Posterior vena cava (tissue), 2 donors: ENCODE results near the gene DNASE1L1. TPM values are rescaled to one million over a fixed set of nuclear protein-coding genes. Genes with fewer than 3 reads are reported as not detected.

Source experiments
- DNase-seq: peaks from one replicate; pipeline ENCODE4 v3.0.0-alpha.2; 2020; ENCODE audit warnings: low spot score
- intact Hi-C, 2 donors: fragments of 100-400 bp; cut with DNase I; formaldehyde crosslinking; loops; one replicate each; pipeline versions ENCODE4 v1.14.1 to v1.14.2; 2022 to 2023
- total RNA-seq, 2 donors: library from RNA; stranded (reverse); fragmentation: NEBNext Ultra II Directional; extraction: Animal tissue kit (Norgen Biotek cat#: 25700); gene quantifications; one replicate each; pipeline ENCODE4 v1.2.1, GENCODE V29; 2021
- donor health status: DM: yes; HTN: yes; CAD: no.
- donor health status: DM: yes; HTN: yes; CAD: no.

The DNASE1L1 gene
- total RNA-seq, 2 donors from 2014 or later, result 15.9 to 20.0 TPM

DNA sequence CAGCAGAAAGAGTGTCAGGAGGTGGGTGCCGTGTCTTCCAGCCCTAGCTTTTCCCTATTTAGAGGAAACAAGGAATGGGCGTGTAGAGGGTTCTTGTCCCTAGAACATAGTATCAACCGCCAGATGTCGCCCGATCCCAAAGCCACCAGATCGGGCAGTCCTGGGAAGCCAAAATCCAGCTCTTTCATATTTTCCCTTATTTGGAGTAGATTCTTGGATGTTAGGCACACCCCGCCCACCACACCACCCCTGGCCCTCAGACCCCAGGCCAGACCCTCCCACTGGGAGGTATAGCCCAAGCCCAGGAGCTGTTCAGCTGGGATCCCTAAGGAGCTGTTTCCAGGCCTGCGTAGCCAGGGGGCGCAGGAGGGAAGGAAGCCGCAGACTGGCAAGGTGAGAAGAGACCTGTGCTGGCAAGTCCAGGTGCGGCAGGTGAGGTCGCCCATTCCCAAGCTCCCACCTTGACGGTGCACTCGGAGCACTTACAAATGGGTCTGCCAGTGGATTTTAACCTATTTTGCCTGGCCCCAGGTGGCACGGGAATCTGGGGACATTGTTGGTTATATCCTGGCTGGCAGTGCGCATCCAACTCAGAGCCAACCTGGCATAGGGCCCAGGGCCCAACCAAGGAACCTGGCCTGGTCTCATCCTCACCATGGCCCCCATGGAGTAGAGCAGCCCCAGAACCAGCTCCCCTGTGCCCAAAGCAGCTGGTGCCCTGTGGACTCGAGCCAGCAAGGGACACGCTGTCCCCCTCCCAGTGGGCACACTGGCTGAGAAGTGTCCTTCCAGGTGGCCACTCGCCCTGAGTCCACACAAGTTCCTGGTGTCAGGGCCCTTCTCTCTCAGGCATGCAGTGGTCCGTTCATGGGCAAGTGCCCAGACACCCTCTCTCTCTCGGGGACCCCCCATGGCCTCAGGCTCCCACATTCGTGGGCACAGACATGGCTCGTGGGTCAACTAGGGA is 35.4 kb downstream of the DNASE1L1 start:
- DNase-seq, result no peak
- intact Hi-C loops, result no loop called here

DNA sequence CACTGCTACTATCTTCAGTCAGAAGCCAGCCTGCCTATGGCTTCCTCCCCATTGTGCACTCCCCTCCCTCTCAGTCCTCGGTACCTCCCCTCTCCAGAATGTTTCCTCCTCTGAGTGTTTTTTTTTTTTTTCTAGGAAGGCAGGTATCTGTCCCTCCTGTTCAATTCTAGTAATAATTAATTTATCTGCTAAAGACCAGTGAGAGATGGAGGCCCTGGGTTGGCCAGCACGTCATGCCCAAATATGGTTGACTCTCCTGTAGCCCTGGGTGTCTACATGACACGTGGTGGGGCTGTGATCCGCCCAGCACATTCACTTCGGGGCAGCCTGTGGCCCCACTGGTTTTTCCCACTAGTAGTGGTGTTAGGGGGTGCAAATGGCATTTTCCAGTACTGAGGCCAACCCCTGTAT is 36.4 kb downstream of the DNASE1L1 start:
- intact Hi-C loops, result no loop called here
- DNase-seq, result no peak

DNA sequence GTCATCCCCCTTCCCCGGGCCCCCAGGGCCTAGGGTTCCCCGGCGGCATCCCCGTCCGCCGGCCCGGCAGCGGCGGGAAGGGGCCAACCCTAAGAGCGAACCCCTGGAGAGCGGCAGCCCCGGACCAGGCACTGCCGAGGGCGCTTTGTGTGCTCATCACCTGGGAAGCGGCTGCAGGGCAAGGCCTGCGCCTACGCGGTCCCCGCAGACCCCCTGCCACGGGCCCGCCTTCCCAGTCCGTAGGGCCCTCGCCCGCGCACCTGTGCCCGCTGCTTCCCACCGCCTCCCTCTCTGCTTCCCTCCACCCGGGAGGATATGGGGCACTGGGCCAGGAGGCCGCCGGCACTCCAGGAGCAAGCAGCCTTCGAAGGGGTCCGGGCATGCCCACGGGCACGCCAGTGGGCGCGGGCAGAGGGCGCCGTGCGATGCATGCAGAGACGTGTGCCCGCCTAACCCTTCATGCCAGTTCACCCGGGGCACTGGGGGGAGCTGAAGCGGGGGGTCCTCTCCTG is 37.2 kb downstream of the DNASE1L1 start:
- DNase-seq, result no peak
- intact Hi-C loops, result no loop called here

DNA sequence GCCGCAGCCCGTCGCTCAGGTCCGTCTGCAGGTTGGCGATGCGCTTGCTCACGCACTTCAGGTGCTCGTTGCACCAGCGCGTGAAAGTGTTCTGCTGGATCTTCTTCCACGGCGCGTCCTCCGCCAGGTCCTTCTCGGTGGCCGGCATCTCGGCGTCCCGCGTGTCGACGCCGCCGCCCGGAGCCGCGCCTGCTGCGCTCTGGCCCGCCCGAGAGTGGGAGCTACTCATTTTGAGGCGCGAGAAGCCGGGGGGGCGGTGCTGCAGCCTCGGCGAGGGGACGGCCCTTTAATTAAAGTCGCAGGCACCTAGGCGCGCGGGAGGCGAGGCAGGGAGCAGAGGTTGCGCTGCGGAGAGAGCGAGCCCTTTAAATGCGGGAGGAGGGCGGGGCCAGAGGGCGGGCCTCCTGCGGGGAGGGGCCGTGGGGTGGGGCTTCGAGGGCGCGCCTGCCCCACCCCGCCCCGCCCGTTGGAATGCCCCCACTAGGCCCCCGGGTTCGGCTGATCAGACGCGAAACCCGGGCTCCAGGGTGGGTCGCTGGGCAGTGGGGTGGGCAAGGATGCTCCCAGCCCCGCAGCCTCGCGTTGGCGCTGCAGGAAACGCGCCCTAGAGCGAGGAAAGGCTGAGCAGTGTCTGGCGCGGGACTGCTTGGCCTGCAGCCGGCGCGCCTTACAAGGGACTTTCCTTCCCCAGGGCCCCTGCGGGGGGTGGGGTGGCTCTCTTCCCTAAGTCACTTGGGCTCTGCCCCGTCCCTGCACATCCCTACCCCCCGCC is 37.9 kb downstream of the DNASE1L1 start:
- DNase-seq, result peak; percentile 98
- intact Hi-C loops, result no loop called here

DNA sequence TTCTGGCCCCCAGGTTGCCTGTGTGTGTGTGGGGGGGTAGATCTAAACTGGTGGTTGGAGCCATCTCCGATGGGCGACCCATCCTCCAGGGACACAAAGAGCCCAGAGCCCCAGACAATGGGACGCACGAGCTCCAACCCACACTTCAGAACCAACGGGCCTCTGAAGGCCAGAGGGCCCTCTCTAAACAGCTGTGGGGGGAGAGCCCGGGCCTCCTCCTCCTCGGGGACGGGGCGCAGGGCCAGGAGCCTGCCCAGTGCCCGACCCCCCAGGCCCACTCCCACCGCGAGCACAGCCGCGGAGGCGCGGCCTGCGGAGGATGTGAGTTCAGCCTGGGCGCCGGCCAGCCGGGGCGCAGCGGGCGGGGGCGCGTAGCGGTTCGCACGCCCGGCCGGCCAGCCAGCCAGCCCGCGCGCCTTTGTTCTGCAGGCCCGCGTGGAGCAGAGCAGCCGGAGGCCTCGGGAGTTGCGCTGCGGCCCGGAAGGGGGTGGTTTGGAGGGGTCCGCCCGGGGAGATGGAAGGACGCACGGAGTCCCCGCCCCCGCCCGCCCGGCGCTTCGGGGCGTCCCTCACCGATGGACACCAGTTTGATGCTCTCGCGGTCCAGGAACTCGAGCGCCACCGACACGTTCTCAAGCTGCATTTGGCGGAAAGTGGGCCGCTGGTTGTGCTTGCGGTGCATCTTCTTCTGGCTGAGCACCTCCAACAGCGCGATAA is 38.6 kb downstream of the DNASE1L1 start:
- DNase-seq, result no peak
- intact Hi-C loops, result no loop called here

DNA sequence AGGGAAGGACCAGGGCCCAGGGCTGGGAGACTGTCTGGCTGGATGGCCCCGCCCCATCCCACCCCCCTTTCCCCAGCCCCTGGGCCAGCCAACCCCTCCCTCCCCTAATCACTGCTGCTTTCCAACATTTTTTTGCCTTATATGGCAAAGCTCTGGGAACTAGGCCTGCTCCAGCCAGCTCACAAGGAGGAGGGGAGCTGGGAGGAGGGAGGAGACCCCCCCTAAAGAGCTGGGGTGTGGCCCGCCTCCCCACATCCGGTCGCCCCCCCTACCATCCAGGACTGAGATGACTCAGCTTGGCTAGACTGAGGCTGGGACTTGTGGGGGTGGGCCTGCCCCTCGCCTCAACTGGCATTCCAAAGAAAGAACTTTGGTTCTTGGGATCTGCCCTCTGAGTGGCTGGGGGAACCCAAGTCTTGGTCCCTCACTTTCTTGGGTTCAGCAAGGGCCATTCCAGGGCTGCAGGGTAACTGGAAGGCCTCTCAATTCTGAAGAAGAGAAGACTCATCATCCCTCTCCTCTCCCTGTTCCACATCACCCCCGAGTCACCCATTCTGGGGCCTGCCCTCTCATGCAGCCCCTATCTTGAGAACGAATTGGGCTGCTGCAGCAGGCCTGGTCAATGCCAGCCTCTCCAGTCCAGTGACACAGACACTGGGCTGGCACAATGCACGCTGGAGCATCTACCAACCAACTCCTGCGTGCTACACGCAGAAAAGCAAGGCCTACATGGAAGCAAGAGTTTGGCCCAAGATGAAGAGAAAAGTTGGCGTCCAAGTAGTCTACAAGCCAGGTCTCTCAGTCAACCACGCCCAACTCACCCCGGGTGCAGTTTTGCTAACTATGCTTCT is 39.4 kb downstream of the DNASE1L1 start:
- peak; percentile 94 for DNase-seq
- intact Hi-C loops, result no loop called here

DNA sequence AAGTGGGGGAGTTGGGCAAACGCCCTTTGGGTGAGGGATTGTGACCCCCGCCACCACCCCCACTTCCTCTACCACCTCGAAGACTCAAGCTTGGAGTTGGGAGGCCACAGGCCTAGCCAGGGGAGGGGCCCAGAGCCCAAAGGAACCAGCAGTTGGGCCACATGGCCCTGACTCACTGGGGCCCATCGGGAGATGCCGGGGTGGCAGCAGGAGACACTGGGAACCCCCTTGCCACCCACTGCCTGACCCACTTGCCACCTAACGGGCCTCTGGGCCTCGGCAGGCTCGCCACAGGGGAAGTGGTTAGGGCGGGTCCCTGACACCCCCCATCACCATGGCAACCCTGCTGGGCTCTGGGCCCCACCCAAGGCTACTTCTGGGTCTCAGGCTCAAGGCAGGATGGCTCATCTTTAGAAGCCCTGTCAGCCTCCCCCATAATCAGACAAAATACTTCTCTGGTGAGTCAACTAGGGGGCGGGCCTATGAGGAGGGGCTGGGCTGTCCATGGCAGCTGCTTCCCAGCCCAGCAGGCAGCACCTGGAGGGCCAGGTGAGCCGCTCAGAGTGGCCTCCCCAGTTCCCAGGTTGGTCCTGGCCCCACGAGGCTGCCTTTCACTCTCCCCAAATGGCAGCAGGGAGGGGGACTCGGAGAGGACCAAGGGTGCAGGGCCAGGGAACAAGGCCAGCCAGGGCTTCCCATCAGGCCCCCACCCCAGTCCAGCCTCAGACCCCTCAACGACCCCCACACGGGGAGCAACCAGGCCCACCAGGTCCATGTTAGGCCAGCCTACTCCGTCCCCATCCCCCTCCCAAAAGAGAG is 40.2 kb downstream of the DNASE1L1 start:
- peak; percentile 95 for DNase-seq
- intact Hi-C loops, result no loop called here

DNA sequence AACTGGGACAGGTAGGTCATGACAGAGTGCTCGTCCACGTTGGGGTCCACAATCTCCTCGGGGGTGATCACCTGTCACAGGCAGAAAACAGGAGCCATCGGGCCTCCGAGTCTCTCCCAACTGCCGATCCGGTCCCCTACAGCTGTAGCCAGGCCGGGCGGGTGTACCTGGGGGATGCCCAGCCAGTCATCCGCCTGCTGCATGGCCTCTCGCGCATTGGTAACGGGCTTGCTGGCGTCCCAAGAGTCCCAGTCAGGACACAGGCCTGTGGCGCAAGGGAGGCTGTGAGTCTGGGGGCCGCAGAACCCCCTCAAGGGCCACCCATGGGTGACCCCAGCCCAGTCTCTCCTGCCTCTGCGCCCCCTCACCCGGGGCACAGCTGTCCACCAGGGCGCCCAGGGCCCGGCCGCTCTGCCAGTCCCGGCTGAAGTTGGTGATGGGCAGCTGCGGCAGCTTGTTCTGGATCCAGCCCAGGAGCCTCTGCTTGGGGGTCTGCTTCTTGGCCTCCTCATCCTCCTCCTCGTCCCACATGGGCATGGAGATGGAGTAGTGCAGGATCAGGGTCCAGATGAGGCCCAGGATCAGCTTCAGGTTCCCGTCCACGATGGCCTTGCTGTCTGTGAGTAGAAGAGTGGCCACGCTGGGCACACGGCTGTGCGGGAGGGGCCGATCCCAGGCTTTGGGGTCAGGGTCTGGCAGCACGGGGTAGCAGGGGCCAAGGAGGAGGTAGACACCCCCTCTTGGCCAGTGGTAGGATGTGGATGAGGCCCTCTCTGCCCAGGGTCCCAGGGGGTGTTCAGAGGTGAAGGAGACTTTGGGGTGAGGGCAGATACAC is 41.4 kb downstream of the DNASE1L1 start:
- DNase-seq, result no peak
- intact Hi-C loops, result no loop called here

DNA sequence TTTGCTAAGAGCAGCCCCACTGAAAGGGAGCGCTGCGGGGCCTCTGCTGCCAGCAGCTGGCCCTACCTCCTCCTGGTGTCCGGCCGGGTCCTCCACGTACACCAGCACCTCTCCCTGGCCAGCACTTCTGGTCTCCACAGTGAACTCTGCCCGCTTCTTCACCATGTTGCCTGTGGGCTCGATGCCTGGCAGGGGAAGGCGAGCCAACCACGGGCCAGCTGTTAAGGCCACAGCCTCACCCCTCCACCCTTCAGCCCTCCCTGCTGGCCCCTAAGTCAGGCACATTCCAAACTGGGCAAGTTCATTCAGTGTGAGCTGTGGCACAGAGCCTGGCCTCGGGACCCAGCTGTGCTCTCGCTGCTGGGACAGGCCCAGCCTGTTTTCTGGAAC is 42.4 kb downstream of the DNASE1L1 start:
- no peak for DNase-seq

DNA sequence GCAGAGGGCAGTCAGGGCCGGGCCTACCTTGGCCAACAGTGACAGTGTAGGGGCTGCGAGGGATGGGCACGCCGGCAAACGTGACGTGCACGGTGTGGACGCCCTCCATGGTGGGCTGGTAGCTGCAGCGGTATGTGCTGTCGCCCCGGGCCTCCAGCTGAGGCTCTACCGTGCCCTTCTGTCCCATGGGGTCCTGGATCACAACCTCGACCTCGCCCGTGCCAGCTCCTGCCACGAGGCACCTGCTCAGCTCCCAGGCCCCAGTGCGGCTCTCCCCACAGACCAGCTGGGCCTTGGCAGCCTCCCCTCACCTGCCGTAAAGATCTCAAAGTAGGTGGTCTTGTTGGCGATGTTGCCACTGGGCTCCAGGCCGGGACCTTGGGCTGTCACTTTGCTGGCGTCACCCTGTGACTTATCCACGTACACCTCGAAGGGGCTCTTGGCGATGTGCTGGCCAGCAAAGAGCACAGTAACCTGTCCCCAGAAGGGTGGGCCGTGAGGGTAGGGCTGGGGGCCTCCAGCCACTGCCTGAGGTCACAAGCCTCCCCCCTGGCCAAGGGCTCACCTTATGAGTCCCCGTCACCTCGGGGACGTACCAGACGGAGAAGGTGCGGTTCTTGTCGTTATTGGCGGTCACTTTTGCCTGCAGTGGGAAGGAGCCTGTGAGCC is 42.9 kb downstream of the DNASE1L1 start:
- DNase-seq, result no peak
- intact Hi-C loops, result no loop called here

More for the DNA sequence above, 42.4 kb downstream of the DNASE1L1 start:
- intact Hi-C loops, result no loop called here

DNA sequence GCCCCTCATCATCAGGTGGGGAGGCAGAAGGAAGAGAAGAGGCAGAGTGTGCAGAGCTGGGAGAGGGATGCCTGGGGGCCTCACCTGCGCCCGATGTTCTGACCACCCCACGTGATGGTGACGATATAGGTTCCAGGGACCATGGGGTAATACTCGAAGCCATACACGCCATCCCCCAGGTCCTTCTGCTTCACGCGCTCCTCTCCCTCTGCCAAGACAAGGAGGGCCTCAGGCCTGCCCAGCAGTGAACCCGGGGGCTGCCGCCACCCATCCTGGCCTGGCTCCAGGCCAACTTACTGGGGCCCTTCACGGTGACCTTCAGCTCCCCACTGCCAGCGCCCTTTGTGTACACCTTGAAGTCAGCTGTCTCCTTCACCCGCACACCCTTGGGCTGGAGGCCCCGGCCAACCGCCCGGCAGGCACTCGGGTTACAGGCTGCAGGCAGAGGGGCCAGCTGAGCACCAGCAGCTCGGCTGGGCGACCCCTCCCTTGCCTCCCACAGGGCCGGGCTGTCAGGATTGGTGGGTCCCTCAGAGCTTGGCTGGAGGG is 43.9 kb downstream of the DNASE1L1 start:
- intact Hi-C loops, result no loop called here
- DNase-seq, result no peak

DNA sequence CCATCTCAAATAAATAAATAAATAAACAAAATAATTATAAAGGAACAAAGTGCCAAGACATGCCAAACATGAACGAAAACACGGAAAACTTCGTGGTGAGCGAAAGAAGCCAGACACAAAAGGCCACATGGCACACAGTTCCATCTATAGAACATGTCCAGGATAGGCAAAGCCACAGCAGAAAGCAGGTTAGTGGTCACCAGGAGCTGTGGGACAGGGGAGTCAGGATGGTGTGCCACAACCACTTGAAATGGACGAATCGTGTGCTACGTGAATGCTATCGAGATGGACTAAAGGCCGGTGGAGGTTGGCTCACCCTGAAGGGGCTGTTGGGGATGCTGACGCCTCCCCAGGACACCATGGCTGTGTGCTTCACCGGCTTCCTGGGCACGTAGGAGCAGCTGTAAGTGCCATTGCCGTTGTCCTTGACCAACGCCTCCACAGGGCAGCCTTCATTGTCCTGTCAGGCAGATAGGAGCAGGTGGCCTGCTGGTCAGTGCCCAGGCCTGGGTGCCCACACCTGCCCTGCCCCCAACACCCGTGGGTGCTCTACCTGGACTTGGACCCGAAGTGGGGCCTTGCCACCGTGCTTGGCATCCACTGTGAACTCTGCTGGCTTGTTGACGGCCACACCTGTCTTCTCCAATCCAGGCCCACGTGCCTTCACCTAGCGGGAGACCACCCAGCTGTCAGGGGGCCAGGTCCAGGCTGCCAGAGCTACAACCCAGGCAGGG is 45.2 kb downstream of the DNASE1L1 start:
- DNase-seq, result no peak
- intact Hi-C loops, result no loop called here

DNA sequence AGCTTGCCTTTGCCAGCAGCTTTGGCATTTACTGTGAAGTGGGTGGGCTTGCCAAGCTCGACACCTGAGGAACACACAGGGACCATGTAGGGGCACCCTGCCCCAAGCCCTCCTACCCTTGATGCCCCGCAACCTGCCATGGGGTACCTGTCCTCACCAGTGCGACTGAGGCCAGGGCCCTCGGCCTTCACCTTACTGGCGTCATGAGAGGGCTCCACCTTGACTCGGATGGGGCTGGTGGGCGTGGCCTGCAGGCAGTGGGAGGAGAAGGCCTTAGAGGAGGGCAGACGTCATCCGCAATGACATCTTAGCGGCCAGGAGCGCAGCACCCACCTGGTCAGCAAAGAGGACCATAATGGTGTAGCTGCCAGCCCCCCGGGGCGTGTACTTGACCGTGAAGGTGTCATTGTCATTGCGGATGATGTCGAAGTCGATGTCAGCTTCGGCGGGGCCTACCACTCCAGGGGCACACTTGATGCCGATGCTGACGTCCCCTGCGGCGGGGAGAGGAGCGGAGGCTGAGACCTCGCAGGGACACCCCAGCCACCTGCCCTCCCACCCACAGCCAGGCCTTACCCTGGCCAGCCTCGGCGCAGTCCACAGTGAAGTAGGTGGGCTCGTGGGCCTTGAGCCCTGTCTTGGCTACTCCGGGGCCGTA is 46.8 kb downstream of the DNASE1L1 start:
- no peak for DNase-seq
- intact Hi-C loops, result no loop called here

DNA sequence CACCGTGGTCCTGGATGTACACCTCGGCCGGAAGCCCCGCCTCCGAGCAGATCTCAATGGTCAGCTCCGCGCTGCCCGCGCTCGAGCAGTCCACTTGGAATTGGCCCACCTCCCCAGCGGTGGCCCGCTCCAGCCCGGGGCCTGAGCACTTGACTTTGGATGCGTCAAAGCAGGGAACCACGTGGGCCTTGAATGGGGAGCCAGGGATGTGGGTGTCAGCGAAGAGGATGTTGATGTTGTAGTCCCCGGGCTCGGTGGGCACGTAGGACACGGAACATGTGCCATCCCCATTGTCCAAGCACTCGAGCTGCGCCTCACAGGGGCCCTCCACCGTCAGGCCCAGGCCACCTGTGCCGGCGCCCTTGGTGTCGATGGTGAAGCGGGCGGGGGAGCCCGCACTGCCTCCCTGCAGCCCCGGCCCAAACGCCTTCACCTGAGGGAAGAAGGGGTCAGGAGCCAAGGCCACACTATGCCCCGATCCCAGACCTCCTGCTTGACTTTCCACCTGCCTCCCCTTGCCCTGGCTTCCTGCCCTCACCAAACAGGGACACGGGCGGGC is 48.8 kb downstream of the DNASE1L1 start:
- intact Hi-C loops, result no loop called here

More for the DNA sequence above, 48.8 kb downstream of the DNASE1L1 start:
- DNase-seq, result no peak
